GM12865 (cell line): ENCODE data around the gene KLHL33.

Experiments
- DNase-seq: peaks from one replicate; pipeline ENCODE4 v3.0.0; 2010; ENCODE audit warnings: low read depth
- H3K4me3 ChIP-seq: 2 replicates; pipeline ENCODE4 v1.5.1; 2011; ENCODE audit warnings: mild to moderate bottlenecking, low read depth, low read length, control low read depth
- CTCF ChIP-seq: IDR thresholded peaks from 2 replicates; pipeline ENCODE4 v1.5.1; 2011; ENCODE audit warnings: low read length, control low read depth, low read depth, inconsistent platforms; ENCODE audit not compliant: insufficient read depth; ENCODE audit errors: missing control alignments

KLHL33 gene

GRCh38 chr14:20470603-20470901 lies 34.6 kb upstream of the KLHL33 start:
- peak overlapping the region; percentile 84 for H3K4me3 ChIP-seq
- no peak for TF ChIP-seq CTCF
- DNase-seq: no peak

GRCh38 chr14:20469890-20470602 lies 34.1 kb upstream of the KLHL33 start:
- peak; percentile 60 for DNase-seq
- TF ChIP-seq CTCF: no peak
- peak overlapping the region; percentile 84 for H3K4me3 ChIP-seq

- peak; percentile 96 for DNase-seq
- H3K4me3 ChIP-seq: peak within 1 kb of the TSS; percentile 84
Observed at GRCh38 chr14:20469242-20469889, 33.4 kb upstream of the KLHL33 start, which contains the start of gene PNP. TSS of gene PNP (plus strand) at chr14:20469406. CDS start at chr14:20469525, 119 bp downstream.

GRCh38 chr14:20468764-20469241 lies 32.8 kb upstream of the KLHL33 start:
- H3K4me3 ChIP-seq: peak overlapping the region; percentile 84
- no peak for TF ChIP-seq CTCF
- no peak for DNase-seq

More at GRCh38 chr14:20469242-20469889, 33.4 kb upstream of the KLHL33 start, which contains the start of gene PNP:
- no peak for TF ChIP-seq CTCF

- peak; percentile 100 for DNase-seq
- TF ChIP-seq CTCF: no peak
- peak within 1 kb of the TSS; percentile 96 for H3K4me3 ChIP-seq
Observed at GRCh38 chr14:20461225-20462141, 25.5 kb upstream of the KLHL33 start, which contains the start of gene PIP4P1. TSS of gene PIP4P1 (minus strand) at chr14:20461434. CDS start at chr14:20461325, 109 bp downstream.

- no peak for TF ChIP-seq CTCF
- peak; percentile 73 for DNase-seq
- peak overlapping the region; percentile 96 for H3K4me3 ChIP-seq
Observed at GRCh38 chr14:20460458-20461224, 24.7 kb upstream of the KLHL33 start.
